ENCODE results near the gene NFASC.

Gene NFASC

GRCh38 chr1:204929487-204930154 is 59.0 kb downstream of the NFASC start:
- no peak for DNase-seq

- DNase-seq = no peak
These were observed 59.5 kb downstream of the NFASC start for GRCh38 chr1:204930155-204930523.

GRCh38 chr1:204931313-204931712 is 60.7 kb downstream of the NFASC start:
- DNase-seq = no peak

GRCh38 chr1:204931768-204932572 is 61.3 kb downstream of the NFASC start:
- no peak for DNase-seq

GRCh38 chr1:204932573-204932909 is 61.9 kb downstream of the NFASC start:
- DNase-seq = no peak

GRCh38 chr1:204935155-204935554 is 64.5 kb downstream of the NFASC start:
- DNase-seq = no peak

GRCh38 chr1:204936765-204937164 is 66.1 kb downstream of the NFASC start:
- no peak for DNase-seq

- DNase-seq = no peak
These were observed 67.2 kb downstream of the NFASC start for GRCh38 chr1:204937901-204938300.

GRCh38 chr1:204940591-204940990 is 69.9 kb downstream of the NFASC start:
- no peak for DNase-seq

- peak; percentile 26 for DNase-seq
These were observed 71.0 kb downstream of the NFASC start for GRCh38 chr1:204941421-204942338.

GRCh38 chr1:204943495-204943894 is 72.8 kb downstream of the NFASC start:
- no peak for DNase-seq

GRCh38 chr1:204944662-204945061 is 74.0 kb downstream of the NFASC start:
- no peak for DNase-seq

- DNase-seq = no peak
These were observed 74.9 kb downstream of the NFASC start for GRCh38 chr1:204945565-204945977.

- DNase-seq = no peak
These were observed 76.0 kb downstream of the NFASC start for GRCh38 chr1:204946640-204947039.

- DNase-seq = no peak
These were observed 76.7 kb downstream of the NFASC start for GRCh38 chr1:204947338-204947737.

GRCh38 chr1:204947747-204948146 is 77.1 kb downstream of the NFASC start:
- DNase-seq = no peak

- no peak for DNase-seq
These were observed 79.8 kb downstream of the NFASC start for GRCh38 chr1:204950353-204951001.

GRCh38 chr1:204958317-204959307 is 88.0 kb downstream of the NFASC start:
- no peak for DNase-seq

- DNase-seq = no peak
These were observed 88.7 kb downstream of the NFASC start for GRCh38 chr1:204959374-204959773.

GRCh38 chr1:204959836-204960235 is 89.2 kb downstream of the NFASC start:
- no peak for DNase-seq

- DNase-seq = no peak
These were observed 89.9 kb downstream of the NFASC start for GRCh38 chr1:204960306-204961125.

All from CD4-positive, alpha-beta T cell treated with Interleukin-12 subunit alpha and Interleukin-12 subunit beta, for 1 hour (primary cell).